DND-41 (cell line): ENCODE data around the gene C17orf75.

Source experiments
- EZH2 ChIP-seq: IDR thresholded peaks from 3 replicates; pipeline ENCODE4 v1.6.1; 2012; ENCODE audit warnings: borderline replicate concordance, low read depth, mild to moderate bottlenecking, moderate library complexity, low read length, inconsistent platforms; ENCODE audit not compliant: severe bottlenecking
- TF ChIP-seq, protein P1 (sequence below): IDR thresholded peaks from 2 replicates; pipeline ENCODE4 v1.5.1; 2012; ENCODE audit warnings: borderline replicate concordance, low read length, moderate library complexity, mild to moderate bottlenecking; ENCODE audit not compliant: poor library complexity, severe bottlenecking; ENCODE audit errors: extremely low read depth

DNA sequence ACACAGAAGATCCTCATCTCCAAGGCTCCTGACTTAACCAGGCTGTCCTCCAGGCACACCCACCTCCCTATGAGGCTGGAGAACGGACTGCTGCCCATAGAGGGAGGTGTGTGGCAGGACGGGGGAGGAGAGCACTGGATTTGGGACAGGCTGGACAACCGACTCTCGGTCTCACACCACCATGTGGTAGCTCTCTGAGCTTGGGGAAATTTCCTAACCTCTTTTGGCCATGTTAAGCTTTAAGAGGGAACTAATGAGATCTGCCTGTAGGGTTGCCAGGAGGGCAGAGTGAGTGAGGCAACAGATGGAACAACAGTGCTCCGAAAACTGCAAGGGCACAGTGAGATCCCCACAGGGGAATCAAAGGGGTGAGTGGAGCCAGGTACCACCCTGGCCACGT, 43.7 kb downstream of the C17orf75 start:
- TF ChIP-seq, protein P1, sequence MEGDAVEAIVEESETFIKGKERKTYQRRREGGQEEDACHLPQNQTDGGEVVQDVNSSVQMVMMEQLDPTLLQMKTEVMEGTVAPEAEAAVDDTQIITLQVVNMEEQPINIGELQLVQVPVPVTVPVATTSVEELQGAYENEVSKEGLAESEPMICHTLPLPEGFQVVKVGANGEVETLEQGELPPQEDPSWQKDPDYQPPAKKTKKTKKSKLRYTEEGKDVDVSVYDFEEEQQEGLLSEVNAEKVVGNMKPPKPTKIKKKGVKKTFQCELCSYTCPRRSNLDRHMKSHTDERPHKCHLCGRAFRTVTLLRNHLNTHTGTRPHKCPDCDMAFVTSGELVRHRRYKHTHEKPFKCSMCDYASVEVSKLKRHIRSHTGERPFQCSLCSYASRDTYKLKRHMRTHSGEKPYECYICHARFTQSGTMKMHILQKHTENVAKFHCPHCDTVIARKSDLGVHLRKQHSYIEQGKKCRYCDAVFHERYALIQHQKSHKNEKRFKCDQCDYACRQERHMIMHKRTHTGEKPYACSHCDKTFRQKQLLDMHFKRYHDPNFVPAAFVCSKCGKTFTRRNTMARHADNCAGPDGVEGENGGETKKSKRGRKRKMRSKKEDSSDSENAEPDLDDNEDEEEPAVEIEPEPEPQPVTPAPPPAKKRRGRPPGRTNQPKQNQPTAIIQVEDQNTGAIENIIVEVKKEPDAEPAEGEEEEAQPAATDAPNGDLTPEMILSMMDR = no peak
- TF ChIP-seq EZH2 = no peak
